Fibroblast of upper back skin (primary cell): ENCODE data around the gene SHTN1.

Experiments used
- DNase-seq: peaks from one replicate; pipeline ENCODE4 v3.0.0-alpha.2; 2013

The SHTN1 gene

DNA sequence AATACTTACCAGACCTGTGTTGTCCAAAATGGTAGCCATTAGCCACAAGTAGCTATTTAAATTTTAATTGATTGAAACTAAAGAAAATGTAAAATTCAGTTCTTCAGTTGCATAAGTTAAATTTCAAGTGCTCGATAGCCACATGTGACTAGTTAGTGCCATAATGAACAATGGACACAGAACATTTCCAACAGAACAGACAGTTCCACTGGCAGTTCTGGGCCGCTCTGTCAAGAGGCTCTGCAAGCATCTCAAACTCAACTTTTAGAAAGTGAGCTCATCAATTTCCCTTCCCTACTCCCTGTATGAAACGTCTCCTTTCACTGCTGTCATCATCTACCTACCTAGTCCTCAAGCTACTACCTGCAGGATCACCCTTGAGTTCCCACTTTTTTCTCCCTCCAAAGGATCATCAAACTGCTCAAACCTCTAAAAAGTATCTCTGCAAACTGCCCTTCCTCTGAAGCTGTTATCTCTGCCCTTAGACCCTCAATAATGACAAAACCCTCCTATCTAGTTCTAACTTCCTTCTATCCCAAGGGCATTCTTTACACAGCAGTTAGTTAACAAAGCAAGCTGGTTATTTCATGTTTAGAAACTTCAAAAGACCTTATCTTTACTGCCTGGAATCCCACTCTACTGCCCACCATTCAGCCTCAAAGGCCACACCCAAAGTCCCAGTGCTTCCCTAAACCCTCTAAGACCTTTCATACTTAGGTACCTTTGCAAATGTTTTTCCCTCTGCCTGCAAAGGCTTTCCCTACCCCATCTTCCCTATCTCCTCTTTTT is 20.6 kb downstream of the SHTN1 start:
- no peak for DNase-seq

DNA sequence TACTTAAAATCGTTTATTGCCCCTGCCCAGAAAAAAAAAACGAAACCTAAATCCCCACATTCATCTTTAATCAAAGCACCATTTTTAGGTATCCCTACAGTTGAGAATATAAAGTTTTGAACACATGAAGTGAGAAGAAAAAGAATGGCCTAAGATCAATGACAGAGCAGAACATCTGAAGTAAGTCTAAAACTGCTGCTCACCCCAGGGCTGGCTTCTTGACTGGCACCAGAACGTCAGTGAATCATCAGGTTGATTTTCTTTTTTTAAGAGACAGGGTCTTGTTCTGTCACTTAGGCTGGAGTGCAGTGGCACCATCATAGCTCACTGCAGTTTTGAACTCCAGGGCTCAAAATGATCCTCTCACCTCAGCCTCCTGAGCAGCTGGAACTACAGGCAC is 24.9 kb downstream of the SHTN1 start:
- DNase-seq = no peak

- no peak for DNase-seq
Observed at GRCh38 chr10:116978901-116979300, 26.1 kb downstream of the SHTN1 start.

- DNase-seq = peak; percentile 91
Observed at GRCh38 chr10:116974456-116975005, 30.5 kb downstream of the SHTN1 start.

DNA sequence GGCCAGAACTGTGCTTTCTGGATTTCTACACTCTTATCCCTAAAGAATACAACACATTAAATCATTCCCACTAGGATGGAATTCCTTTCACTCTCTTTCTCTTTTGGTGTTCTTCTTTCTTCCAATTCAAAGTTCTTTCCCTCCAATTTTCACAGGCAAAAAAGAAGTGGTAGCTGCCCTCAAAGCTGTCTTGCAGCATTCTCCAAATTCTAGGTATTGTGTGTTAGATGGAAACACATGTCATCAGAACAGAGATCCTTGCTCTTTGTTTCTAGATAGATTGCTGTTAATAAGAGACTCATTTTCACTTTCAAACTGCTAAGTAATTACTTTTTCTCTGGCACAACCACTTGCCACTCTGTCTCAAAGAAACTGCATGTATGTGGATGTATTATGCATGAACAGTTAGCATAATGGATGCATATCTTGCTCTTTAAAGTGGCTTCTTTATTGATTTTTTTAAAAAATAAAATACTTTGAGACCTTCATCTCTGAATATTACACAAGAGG is 31.0 kb downstream of the SHTN1 start:
- no peak for DNase-seq

DNA sequence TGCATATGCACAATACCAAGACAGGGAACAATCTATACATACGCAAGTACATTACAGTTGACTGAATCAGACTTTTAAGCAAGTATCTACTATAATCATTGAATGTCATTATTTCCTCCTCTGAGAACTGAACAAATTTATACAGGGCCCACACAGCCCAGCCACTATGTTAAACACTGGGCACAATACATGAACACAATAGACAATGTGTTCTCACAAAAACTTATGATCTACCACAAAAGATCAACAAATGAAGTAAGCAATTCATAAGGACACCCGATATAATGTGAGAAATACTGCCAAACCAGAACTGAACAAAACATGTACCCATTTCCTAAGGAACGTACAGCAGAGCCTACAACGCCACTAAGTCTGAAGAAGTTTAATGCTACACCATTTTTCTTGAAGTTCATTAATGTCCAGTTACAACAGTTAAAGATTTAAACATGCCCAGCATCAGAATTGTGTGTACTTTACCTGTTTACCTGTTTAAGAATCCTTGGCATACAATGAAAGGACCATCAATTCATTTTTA is 31.5 kb downstream of the SHTN1 start:
- DNase-seq = no peak

- no peak for DNase-seq
Observed at GRCh38 chr10:116972131-116972530, 32.9 kb downstream of the SHTN1 start.

GRCh38 chr10:116970050-116970449 is 34.9 kb downstream of the SHTN1 start:
- no peak for DNase-seq

DNA sequence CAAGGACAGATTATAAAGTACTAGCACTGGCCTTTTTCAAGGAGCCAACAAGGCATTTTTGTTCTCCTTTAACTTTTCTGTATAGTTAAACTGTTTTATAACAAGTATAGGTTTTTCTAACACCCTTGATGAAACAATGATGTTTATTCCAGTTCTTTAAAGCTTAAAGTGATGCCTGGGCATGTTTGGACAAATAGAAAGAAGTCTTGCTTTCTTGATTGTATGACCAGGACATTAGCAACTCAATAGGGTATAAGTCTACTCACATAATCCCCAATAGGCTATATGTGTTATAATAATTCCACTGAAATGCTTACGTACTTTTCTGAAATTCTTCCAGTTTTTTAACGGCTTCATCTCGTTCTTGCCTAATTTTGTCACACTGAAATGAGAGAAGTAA is 36.7 kb downstream of the SHTN1 start:
- DNase-seq = no peak

GRCh38 chr10:116961406-116962251 is 43.4 kb downstream of the SHTN1 start:
- DNase-seq = no peak

- DNase-seq = peak; percentile 12
Observed at GRCh38 chr10:116960066-116960776, 44.8 kb downstream of the SHTN1 start.

DNA sequence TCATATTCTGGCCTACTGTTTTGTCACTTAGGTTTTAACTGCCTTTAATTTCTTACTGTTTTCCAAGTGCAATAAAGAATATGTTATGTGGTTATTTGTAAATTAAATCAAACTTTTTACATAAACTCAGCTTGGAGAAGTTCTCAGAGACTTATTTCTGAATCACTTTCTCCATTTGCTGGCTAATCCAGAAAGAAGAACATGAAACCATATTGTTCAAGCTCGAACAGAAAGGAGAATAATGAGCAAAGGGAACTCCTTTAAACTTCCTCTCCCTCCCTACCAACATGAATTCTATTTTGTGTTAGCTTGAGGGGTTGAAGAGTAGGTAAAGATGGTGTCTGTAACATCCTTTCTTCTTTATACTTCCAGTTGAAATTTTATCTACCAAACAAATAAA is 52.3 kb downstream of the SHTN1 start:
- DNase-seq = no peak

DNA sequence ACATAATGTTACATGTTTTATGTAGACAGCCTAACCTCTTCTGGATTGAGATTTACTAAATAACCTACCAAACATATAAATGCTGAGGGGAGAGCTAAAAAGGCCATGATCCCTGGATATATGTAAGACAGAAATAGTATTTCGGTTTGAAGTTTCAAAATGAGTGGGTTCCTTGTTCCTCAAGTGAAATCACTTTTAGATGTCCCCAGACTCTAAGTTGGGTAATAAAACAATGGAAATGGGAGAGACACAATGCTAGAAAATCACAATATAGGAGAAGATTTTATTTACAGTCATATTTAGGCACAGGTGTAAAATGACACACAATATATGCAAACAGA is 56.5 kb downstream of the SHTN1 start:
- DNase-seq = no peak

- DNase-seq = peak; percentile 21
Observed at GRCh38 chr10:116947841-116948529, 57.0 kb downstream of the SHTN1 start.

- no peak for DNase-seq
Observed at GRCh38 chr10:116944911-116945310, 60.1 kb downstream of the SHTN1 start.

DNA sequence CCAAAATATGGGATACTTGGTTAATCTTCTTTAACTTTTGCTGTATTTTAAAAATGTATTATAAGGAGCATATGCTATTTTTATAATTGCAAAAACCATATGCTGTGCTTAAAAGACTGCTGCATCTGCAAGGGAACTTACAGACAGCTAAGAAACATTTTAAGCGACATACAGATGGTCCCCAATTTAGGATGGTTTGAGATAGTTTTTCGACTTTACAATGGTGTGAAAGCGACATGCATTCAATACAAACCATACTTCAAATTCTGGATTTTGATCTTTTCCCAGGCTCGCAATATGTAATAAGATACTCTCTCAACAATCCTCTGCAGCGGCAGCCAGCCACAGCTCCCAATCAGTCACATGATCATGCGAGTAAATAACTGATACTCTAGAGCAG is 73.2 kb downstream of the SHTN1 start:
- DNase-seq = no peak

- peak; percentile 7 for DNase-seq
Observed at GRCh38 chr10:116926426-116926825, 78.6 kb downstream of the SHTN1 start.

DNA sequence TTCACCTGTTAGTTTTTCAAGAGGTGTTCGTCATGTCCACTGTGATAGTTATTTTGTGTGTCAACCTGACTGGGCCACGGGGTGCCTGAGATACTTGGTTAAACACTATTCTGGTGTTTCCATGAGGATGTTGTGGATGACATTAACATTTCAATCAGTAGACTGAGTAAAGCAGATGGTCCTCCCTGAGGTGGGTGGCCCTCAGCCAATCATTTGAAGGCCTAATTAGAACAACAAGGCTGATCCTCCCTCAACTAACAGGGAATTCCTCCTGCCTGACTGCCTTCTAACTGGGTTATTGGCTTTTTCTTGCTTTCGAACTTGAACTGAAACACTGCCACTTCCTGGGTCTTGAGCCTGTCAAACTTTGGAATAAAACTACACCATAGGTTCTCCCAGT is 79.9 kb downstream of the SHTN1 start:
- DNase-seq = no peak

DNA sequence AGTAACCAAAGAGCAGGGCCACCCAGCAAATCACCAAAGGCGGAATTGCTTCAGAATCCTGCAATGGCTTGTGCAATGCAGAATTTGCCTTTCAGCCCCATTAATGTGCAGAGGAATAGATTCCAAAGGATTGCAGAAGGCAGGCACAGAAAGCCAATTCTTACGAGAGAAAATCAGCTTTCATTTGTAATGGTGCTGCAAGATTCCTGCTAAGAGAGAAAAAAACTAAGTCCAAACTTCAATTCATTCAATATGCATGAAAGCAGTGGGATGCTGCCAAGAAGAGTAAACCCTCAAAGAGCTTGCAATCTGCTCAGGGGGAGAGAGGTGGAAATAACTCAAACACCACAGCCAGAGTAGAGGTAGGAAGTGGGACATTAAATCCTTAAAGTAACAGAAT is 85.3 kb downstream of the SHTN1 start:
- DNase-seq = no peak

GRCh38 chr10:116919164-116919563 is 85.8 kb downstream of the SHTN1 start:
- DNase-seq = no peak

DNA sequence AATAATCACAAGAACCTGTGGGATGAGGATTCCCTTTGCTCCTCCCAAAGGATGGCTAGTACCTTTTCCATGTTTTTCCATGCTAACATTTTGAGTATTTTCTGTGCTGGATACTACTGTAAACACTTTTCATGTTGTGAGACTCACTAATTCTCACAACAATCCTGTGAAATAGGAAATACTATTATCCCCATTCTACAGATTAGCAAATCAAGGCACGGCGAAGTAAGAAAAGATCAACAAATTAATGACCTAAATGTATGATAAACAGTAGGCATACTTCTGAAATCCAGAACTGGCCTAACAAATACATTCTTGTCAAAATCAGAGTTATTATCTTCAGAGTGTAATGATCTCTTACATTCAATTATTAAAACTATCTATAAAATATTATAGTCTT is 86.4 kb downstream of the SHTN1 start:
- no peak for DNase-seq

GRCh38 chr10:116917481-116917880 is 87.5 kb downstream of the SHTN1 start:
- no peak for DNase-seq
